ENCODE data around the gene MYL11. TPM values are rescaled to one million over a fixed set of nuclear protein-coding genes. Genes with fewer than 3 reads are reported as not detected.
"Not testable (repeated sequence)": the region's sequence is repeated elsewhere in the genome, so short reads cannot be mapped to it uniquely, and the experiment has no call there.

The MYL11 gene
- total RNA-seq, 1 donor from 2014 or later = not detected

DNA sequence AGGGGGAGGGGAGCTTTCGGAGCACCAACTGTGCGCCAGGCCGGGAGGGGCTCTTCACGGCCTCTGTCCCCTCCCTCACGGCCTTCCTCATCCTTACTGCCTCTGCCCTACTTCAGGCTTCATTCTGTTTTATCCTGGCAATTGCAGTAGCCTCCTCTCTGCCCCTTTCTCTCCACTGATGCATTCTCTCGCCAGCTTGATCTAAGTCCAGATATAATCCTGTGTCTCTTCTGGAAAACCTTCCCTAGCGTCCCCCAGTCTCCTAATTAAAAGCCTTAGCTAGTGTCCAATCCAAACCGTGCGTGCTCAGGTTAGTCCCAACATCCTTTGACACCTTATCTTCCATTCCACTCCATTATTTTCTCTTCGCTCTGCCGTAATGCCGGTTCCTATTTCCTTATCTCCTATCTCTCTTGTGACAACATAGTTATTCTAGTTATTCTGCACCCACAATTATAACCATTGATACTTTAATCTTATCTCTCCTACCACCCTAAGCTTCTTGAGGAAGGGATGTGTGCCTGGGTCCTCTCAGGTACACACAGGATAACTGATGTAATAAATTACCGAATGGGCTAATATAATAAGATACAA is 21.5 kb downstream of the MYL11 start:
- TF ChIP-seq, protein P1, sequence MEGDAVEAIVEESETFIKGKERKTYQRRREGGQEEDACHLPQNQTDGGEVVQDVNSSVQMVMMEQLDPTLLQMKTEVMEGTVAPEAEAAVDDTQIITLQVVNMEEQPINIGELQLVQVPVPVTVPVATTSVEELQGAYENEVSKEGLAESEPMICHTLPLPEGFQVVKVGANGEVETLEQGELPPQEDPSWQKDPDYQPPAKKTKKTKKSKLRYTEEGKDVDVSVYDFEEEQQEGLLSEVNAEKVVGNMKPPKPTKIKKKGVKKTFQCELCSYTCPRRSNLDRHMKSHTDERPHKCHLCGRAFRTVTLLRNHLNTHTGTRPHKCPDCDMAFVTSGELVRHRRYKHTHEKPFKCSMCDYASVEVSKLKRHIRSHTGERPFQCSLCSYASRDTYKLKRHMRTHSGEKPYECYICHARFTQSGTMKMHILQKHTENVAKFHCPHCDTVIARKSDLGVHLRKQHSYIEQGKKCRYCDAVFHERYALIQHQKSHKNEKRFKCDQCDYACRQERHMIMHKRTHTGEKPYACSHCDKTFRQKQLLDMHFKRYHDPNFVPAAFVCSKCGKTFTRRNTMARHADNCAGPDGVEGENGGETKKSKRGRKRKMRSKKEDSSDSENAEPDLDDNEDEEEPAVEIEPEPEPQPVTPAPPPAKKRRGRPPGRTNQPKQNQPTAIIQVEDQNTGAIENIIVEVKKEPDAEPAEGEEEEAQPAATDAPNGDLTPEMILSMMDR (IDR thresholded peaks at IDR 0.05) = no peak
- Mint-ChIP-seq H3K27ac (ENCODE audit: unreplicated experiment) (peak overlapping the region; percentile 76), H3K27me3 (ENCODE audit: unreplicated experiment) (no peaks in the 10 kb centered on the region), H3K4me1 (ENCODE audit: unreplicated experiment) (peaks cover 32% of the 10 kb centered on the region), H3K4me3 (ENCODE audit: unreplicated experiment) (peak overlapping the region; percentile 82), H3K9me3 (ENCODE audit: unreplicated experiment) (no peaks in the 10 kb centered on the region), H3K36me3 (ENCODE audit: unreplicated experiment) (no peaks in the 10 kb centered on the region)
- DNase-seq (ENCODE audit: extremely low spot score, unreplicated experiment) = no peak

DNA sequence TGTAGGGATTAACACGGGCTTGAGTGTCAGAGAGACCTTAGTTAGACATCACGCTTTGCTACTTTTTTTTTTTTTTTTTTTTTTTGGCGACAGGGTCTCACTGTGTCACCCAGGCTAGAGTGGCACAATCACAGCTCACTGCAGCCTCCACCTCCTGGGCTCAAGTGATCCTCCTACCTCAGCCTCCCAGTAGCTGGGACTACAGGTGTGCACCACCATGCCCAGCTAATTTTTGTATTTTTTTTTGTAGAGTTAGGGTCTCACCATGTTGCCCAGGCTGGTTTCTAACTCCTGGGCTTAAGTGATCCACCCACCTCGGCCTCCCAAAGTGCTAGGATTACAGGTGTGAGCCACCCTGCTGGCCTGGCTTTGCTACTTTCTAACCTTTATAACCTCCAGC is 22.0 kb downstream of the MYL11 start:
- H3K27me3 Mint-ChIP-seq (ENCODE audit: unreplicated experiment); H3K9me3 Mint-ChIP-seq (ENCODE audit: unreplicated experiment); H3K36me3 Mint-ChIP-seq (ENCODE audit: unreplicated experiment); DNase-seq (ENCODE audit: extremely low spot score, unreplicated experiment): not testable (repeated sequence)
- H3K4me3 Mint-ChIP-seq (ENCODE audit: unreplicated experiment) = peak overlapping the region; percentile 82
- peak overlapping the region; percentile 76 for H3K27ac Mint-ChIP-seq (ENCODE audit: unreplicated experiment)
- H3K4me1 Mint-ChIP-seq (ENCODE audit: unreplicated experiment) = peaks cover 36% of the 10 kb centered on the region

DNA sequence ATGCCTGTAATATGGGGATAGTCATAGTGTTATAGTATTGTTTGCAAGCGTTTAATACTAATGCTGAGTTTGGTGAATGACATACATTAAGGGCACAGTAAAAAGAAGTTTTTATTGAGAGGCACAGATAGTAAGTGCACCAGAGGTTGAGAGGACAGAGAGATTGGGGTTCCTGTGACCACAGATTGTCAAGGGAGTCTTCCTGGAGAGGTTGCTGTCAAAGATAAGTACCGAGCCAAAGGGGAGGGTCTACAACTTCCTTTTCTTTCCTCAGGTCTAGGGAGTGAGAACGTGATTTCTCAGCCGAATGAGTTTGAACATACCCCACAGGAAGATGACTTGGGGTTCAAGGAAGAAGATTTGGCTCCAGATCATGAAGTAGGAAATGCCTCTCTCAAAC is 22.5 kb downstream of the MYL11 start:
- DNase-seq (ENCODE audit: extremely low spot score, unreplicated experiment) = no peak
- Mint-ChIP-seq H3K27ac (ENCODE audit: unreplicated experiment) (no peak overlapping the region), H3K36me3 (ENCODE audit: unreplicated experiment) (no peaks in the 10 kb centered on the region), H3K27me3 (ENCODE audit: unreplicated experiment) (no peaks in the 10 kb centered on the region), H3K4me3 (ENCODE audit: unreplicated experiment) (peak overlapping the region; percentile 82), H3K9me3 (ENCODE audit: unreplicated experiment) (no peaks in the 10 kb centered on the region), H3K4me1 (ENCODE audit: unreplicated experiment) (peaks cover 38% of the 10 kb centered on the region)
- TF ChIP-seq, protein P1 (IDR thresholded peaks at IDR 0.05) = no peak

DNA sequence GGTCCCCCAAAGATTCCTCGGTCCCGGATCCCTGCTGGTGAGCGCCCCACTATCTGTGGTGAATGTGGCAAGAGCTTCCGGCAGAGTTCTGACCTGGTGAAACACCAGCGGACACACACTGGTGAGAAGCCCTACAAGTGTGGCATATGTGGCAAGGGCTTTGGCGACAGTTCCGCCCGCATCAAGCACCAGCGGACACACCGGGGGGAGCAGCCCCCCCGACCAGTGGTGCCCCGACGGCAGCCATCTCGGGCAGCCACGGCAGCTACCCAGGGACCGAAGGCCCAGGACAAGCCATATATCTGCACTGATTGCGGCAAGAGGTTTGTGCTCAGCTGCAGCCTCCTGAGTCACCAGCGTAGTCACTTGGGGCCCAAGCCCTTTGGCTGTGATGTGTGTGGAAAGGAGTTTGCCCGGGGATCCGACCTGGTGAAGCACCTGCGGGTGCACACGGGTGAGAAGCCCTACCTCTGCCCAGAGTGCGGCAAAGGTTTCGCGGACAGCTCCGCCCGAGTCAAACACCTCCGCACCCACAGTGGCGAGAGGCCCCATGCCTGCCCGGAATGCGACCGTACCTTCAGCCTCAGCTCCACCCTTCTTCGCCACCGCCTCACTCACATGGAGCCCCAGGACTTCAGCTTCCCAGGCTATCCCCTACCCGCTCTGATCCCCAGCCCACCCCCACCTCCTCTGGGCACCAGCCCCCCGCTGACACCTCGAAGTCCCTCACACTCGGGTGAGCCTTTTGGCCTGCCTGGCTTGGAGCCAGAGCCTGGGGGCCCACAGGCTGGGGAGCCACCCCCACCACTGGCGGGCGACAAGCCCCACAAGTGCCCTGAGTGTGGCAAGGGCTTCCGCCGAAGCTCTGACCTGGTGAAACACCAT is 23.4 kb downstream of the MYL11 start:
- TF ChIP-seq, protein P1 (IDR thresholded peaks at IDR 0.05) = no peak
- H3K36me3 Mint-ChIP-seq (ENCODE audit: unreplicated experiment) = no peaks in the 10 kb centered on the region
- DNase-seq (ENCODE audit: extremely low spot score, unreplicated experiment) = no peak
- H3K27me3 Mint-ChIP-seq (ENCODE audit: unreplicated experiment) = no peaks in the 10 kb centered on the region
- no peaks in the 10 kb centered on the region for H3K9me3 Mint-ChIP-seq (ENCODE audit: unreplicated experiment)
- peaks cover 38% of the 10 kb centered on the region for H3K4me1 Mint-ChIP-seq (ENCODE audit: unreplicated experiment)
- no peak overlapping the region for H3K27ac Mint-ChIP-seq (ENCODE audit: unreplicated experiment)
- no peak overlapping the region for H3K4me3 Mint-ChIP-seq (ENCODE audit: unreplicated experiment)

DNA sequence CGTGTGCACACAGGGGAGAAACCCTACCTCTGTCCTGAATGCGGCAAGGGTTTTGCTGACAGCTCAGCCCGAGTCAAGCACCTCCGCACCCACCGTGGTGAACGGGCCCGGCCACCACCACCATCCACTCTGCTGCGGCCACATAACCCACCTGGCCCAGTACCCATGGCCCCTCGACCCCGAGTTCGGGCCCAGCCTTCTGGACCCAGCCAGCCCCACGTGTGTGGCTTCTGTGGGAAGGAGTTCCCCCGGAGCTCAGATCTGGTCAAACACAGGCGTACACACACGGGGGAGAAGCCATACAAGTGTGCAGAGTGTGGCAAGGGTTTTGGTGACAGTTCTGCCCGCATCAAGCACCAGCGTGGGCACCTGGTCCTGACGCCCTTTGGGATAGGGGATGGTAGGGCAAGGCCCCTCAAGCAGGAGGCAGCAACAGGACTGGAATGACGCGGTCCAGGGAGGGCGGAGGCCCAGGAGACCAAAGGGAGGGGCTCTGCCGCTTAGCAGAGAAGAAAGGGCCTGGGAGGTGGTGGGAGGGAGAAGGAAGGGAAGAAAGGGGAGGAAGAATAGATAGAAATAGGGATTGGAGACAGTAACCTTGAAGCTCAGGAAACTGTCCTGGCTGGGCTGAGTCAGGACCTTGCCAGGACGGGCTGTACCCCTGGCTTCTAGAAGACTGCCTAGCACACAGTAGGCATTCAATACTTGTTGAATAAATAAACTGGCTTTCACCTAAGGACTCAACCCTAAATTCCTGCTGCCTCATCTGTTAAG is 24.2 kb downstream of the MYL11 start:
- H3K4me1 Mint-ChIP-seq (ENCODE audit: unreplicated experiment) = peaks cover 35% of the 10 kb centered on the region
- peak overlapping the region; percentile 41 for H3K27ac Mint-ChIP-seq (ENCODE audit: unreplicated experiment)

More for the DNA sequence above, 24.2 kb downstream of the MYL11 start:
- Mint-ChIP-seq H3K27me3 (ENCODE audit: unreplicated experiment) (no peaks in the 10 kb centered on the region), H3K9me3 (ENCODE audit: unreplicated experiment) (no peaks in the 10 kb centered on the region), H3K4me3 (ENCODE audit: unreplicated experiment) (no peak overlapping the region), H3K36me3 (ENCODE audit: unreplicated experiment) (no peaks in the 10 kb centered on the region)
- TF ChIP-seq, protein P1 (IDR thresholded peaks at IDR 0.05) = no peak
- no peak for DNase-seq (ENCODE audit: extremely low spot score, unreplicated experiment)

Data from osteocyte (in vitro differentiated cells).